Brain microvascular endothelial cell (primary cell): ENCODE results near the gene TMC8.

Experiments
- DNase-seq: peaks from one replicate; pipeline ENCODE4 v3.0.0-alpha.2; 2020
- H3K27ac ChIP-seq: fragments of 250-450 bp; sonication (Bioruptor Pico); 2 replicates; pipeline ENCODE4 v1.5.1; 2020; ENCODE audit warnings: mild to moderate bottlenecking, moderate library complexity
- H3K27me3 ChIP-seq: fragments of 250-450 bp; sonication (Bioruptor Pico); replicated peaks from 2 replicates; pipeline ENCODE4 v1.5.1; 2020; ENCODE audit warnings: mild to moderate bottlenecking
- H3K36me3 ChIP-seq: fragments of 250-450 bp; sonication (Bioruptor Pico); replicated peaks from 2 replicates; pipeline ENCODE4 v1.5.1; 2020; ENCODE audit warnings: mild to moderate bottlenecking
- H3K4me3 ChIP-seq: 2 replicates; pipeline ENCODE4 v1.5.1; 2011; ENCODE audit warnings: low read depth, mild to moderate bottlenecking, control low read depth, low read length, moderate library complexity
- in situ Hi-C: cut with HindIII; loops from 2 replicates; pipeline ENCODE4 v1.10.0; 2017; ENCODE audit warnings: low sequenced_read_pairs, low pct_ligation_motif_present
- TF ChIP-seq, protein P1 (sequence below): IDR thresholded peaks from 2 replicates; pipeline ENCODE4 v1.5.1; 2011; ENCODE audit warnings: low read depth, mild to moderate bottlenecking, moderate library complexity, low read length, control low read depth, inconsistent platforms; ENCODE audit errors: missing control alignments

The TMC8 gene

DNA sequence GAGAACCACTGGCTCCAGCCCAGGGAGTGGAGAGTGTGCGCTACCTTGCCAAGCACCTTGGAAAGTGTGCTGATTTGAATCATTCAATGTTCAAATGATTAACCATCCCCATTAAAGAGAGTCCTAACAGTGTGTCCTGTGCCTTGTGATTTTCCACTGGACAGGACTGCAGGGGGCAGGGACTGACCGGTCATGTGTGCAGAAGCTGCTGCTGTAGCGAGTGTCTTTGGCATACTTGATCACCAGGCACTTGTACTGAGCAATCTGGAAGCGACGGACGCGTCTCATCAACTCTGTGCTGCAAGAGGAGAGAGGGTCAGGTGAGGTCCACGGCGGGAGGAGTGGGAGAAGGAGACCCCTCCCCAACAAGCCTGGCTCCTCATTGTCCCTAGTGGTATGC lies 54.3 kb downstream of the TMC8 start:
- H3K36me3 ChIP-seq = no peaks in the 10 kb centered on the region
- no peak overlapping the region for H3K27ac ChIP-seq
- TF ChIP-seq, protein P1, sequence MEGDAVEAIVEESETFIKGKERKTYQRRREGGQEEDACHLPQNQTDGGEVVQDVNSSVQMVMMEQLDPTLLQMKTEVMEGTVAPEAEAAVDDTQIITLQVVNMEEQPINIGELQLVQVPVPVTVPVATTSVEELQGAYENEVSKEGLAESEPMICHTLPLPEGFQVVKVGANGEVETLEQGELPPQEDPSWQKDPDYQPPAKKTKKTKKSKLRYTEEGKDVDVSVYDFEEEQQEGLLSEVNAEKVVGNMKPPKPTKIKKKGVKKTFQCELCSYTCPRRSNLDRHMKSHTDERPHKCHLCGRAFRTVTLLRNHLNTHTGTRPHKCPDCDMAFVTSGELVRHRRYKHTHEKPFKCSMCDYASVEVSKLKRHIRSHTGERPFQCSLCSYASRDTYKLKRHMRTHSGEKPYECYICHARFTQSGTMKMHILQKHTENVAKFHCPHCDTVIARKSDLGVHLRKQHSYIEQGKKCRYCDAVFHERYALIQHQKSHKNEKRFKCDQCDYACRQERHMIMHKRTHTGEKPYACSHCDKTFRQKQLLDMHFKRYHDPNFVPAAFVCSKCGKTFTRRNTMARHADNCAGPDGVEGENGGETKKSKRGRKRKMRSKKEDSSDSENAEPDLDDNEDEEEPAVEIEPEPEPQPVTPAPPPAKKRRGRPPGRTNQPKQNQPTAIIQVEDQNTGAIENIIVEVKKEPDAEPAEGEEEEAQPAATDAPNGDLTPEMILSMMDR = no peak
- in situ Hi-C loops = no loop called here
- DNase-seq = no peak
- no peak overlapping the region for H3K4me3 ChIP-seq
- H3K27me3 ChIP-seq = no peaks in the 10 kb centered on the region

DNA sequence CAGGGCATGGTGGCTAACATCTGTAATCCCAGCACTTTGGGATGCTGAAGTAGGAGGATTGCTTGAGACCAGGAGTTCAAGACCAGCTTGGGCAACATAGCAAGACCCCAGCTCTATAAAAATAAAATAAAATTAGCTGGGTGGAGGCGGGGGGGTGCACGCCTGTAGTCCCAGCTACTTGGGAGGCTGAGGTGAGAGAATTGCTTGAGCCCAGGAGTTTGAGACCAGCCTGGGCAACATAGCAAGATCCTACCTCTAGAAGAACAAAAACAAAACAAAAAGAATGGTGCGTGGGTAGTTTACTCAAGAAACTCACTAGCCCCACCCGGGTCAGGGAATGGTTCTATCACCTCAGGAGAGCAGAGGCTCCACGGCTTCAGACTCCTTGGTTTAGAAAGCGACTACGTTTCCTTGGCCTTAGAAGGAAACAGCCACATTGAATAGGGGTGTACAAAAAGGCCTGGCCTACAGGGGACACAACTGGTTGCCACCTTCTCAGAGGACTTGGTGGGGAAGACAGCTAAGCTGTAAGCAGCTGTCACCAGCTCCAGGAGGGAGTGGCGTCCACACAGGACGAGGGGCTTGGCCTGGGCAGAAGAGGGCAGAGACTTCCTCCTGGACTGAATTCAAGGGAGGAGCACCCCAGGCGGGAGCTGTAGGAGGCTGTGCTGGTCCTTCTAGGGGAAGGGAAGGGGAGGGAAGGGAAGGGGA lies 55.6 kb downstream of the TMC8 start:
- peaks cover 1% of the 10 kb centered on the region for H3K36me3 ChIP-seq
- H3K27me3 ChIP-seq = no peaks in the 10 kb centered on the region
- in situ Hi-C loops = no loop called here
- TF ChIP-seq, protein P1 = no peak
- peak overlapping the region; percentile 77 for H3K4me3 ChIP-seq
- no peak for DNase-seq
- no peak overlapping the region for H3K27ac ChIP-seq

GRCh38 chr17:78186692-78187595 lies 56.4 kb downstream of the TMC8 start, which contains the start of the genes AFMID and TK1:
Gene AFMID (plus strand): TSS chr17:78187362. CDS start chr17:78187371, 9 bp downstream.
Gene TK1 (minus strand): TSS chr17:78187052. CDS start chr17:78186994, 58 bp downstream.
- TF ChIP-seq, protein P1 = peak; percentile 72
- in situ Hi-C loops = no loop called here
- H3K27ac ChIP-seq = peak within 1 kb of the TSS; percentile 32
- peak within 1 kb of the TSS; percentile 77 for H3K4me3 ChIP-seq
- DNase-seq = peak; percentile 95
- H3K36me3 ChIP-seq = peaks cover 4% of the 10 kb centered on the region
- H3K27me3 ChIP-seq = no peaks in the 10 kb centered on the region
